GM13976 (cell line): ENCODE measurements around the gene ZNF846.
"Not testable (repeated sequence)": the region's sequence is repeated elsewhere in the genome, so short reads cannot be mapped to it uniquely, and the experiment has no call there.

Experiments used
- DNase-seq: peaks from one replicate; pipeline ENCODE4 v3.0.0; 2012; ENCODE audit warnings: low spot score
- CTCF ChIP-seq: IDR thresholded peaks from 2 replicates; pipeline ENCODE4 v1.5.1; 2012; ENCODE audit warnings: borderline replicate concordance, mild to moderate bottlenecking; ENCODE audit not compliant: insufficient read depth; ENCODE audit errors: extremely low read depth, missing control alignments, control extremely low read depth
- in situ Hi-C: fragments of 300-500 bp; cut with MboI; formaldehyde crosslinking; loops from one replicate; pipeline ENCODE4 v1.12.0; 2022; ENCODE audit warnings: low sequenced_read_pairs, mixed read lengths, inconsistent platforms; ENCODE audit not compliant: unreplicated experiment

Gene ZNF846

GRCh38 chr19:9799162-9799561 lies 30.6 kb upstream of the ZNF846 start:
- no peak for TF ChIP-seq CTCF
- no peak for DNase-seq
- in situ Hi-C loops, result loop anchor here (10.0 kb wide), 4 partner anchors 174 to 664 kb away; partner anchors contain the start of genes ZNF561 and ZNF699

- DNase-seq, result no peak
- in situ Hi-C loops, result loop anchor here (10.0 kb wide), 4 partner anchors 173 to 663 kb away; partner anchors contain the start of genes ZNF561 and ZNF699
- TF ChIP-seq CTCF, result no peak
Measured at GRCh38 chr19:9797871-9798270, 29.3 kb upstream of the ZNF846 start.

GRCh38 chr19:9796113-9796773 lies 27.7 kb upstream of the ZNF846 start:
- peak; percentile 77 for DNase-seq
- in situ Hi-C loops, result loop anchor here (10.0 kb wide), 4 partner anchors 171 to 661 kb away; partner anchors contain the start of genes ZNF561 and ZNF699
- peak; percentile 67 for TF ChIP-seq CTCF

GRCh38 chr19:9793071-9793591 lies 24.6 kb upstream of the ZNF846 start:
- DNase-seq, result no peak
- TF ChIP-seq CTCF, result no peak
- in situ Hi-C loops, result loop anchor here (10.0 kb wide), 4 partner anchors 168 to 658 kb away; partner anchors contain the start of genes ZNF561 and ZNF699

- in situ Hi-C loops, result loop anchor here (10.0 kb wide), 4 partner anchors 168 to 658 kb away; partner anchors contain the start of genes ZNF561 and ZNF699
- no peak for TF ChIP-seq CTCF
- DNase-seq, result peak; percentile 90
Measured at GRCh38 chr19:9792206-9793070, 23.9 kb upstream of the ZNF846 start.

GRCh38 chr19:9791552-9792205 lies 23.1 kb upstream of the ZNF846 start:
- in situ Hi-C loops, result loop anchor here (10.0 kb wide), 4 partner anchors 167 to 657 kb away; partner anchors contain the start of genes ZNF561 and ZNF699
- DNase-seq, result peak; percentile 91
- no peak for TF ChIP-seq CTCF

GRCh38 chr19:9791073-9791367 lies 22.5 kb upstream of the ZNF846 start:
- DNase-seq, result not testable (repeated sequence)
- in situ Hi-C loops, result loop anchor here (10.0 kb wide), 4 partner anchors 166 to 656 kb away; partner anchors contain the start of genes ZNF561 and ZNF699

- DNase-seq, in situ Hi-C loops: not testable (repeated sequence)
Measured at GRCh38 chr19:9789579-9789978, 21.0 kb upstream of the ZNF846 start.
